HG02973 (cell line): ENCODE data around the gene TTLL10.
"Not testable (repeated sequence)": the region's sequence is repeated elsewhere in the genome, so short reads cannot be mapped to it uniquely, and the experiment has no call there.

Experiments
- ATAC-seq: cut with Tn5 transposase; IDR thresholded peaks from one replicate; pipeline ENCODE4 v1.9.1; 2021; ENCODE audit warnings: moderate library complexity; ENCODE audit not compliant: unreplicated experiment

Gene TTLL10

DNA sequence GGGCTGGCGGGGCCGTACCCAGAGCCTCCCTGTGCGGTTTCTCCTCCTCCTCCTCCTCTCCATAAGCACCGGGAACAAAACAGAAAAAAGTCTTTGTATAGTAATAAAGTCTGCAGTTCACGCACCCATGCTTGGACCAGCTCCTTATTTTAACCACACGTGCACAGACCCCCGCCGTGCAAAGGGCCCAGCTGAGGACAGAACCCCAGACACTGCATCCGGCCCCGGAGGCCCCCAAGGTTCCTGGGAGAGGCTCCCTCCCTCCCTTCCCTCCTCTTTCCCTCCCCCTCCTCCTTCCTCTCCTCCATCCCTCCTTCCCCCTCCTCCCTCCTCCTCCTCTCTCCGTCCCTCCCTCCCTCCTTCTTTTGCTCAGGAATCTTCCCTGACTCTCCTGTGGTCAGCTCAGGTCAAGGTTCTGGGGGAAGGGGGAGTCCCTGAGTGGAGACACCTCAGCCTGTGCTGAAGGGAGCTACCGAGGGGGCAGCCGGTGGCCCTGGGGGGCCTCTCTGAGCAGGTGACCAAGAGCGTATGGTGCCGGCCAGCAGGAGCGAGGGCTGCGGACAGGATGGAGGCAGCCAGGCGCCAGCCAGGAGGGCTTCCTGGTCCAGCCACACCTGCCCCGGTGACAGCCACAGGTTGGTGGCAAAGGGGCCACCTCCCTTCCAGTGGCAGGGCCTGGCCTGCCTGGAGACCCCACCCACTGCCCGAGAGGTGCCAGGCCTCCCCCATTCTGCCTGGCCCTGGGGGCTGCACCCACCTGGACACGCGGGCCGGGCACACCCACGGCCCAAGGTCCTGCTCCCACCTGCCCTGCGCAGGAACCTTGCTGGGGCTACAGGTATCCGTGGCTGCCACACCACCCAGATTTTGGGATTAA, 3.2 kb upstream of the TTLL10 start:
- no peak for ATAC-seq

- ATAC-seq, result no peak
Observed at GRCh38 chr1:1171161-1171545, 2.5 kb upstream of the TTLL10 start.

GRCh38 chr1:1171546-1172340, 1.9 kb upstream of the TTLL10 start:
- no peak for ATAC-seq

DNA sequence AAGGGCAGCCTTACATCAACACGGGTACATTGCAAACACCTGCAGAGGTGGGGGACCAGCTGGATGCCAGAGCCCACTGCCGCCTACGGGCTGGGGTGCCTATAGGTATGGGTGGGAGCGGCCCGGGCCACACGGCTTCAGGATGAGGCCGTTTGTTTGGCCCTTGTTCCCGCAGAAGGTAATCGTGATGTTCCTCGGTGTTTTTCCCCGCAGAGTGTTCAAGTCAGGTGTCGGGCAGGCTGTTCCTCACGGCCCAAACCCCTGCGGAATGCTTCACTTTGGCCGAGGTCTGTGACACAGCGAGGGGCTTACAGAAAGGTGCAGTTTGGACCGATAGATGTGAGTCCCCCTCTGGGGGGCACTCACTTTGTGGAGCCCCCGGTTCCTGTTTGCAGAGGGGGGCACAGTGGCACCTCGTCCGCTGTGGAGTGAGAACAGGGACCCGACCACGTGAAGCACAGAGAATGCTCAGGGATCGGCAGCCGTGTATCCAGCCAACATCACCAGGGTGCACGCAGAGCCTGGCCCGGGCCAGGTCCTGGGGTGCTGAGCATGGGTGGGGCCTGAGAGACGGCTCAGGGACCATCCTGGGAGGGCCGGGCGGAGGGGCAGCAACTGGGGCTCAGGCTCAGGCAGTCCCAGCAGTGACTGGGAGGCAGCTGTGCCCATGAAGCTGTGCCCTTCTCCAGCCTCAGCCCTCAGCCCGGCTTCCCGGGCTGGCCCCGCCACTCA, 453 bp upstream of the TTLL10 start:
- no peak for ATAC-seq

DNA sequence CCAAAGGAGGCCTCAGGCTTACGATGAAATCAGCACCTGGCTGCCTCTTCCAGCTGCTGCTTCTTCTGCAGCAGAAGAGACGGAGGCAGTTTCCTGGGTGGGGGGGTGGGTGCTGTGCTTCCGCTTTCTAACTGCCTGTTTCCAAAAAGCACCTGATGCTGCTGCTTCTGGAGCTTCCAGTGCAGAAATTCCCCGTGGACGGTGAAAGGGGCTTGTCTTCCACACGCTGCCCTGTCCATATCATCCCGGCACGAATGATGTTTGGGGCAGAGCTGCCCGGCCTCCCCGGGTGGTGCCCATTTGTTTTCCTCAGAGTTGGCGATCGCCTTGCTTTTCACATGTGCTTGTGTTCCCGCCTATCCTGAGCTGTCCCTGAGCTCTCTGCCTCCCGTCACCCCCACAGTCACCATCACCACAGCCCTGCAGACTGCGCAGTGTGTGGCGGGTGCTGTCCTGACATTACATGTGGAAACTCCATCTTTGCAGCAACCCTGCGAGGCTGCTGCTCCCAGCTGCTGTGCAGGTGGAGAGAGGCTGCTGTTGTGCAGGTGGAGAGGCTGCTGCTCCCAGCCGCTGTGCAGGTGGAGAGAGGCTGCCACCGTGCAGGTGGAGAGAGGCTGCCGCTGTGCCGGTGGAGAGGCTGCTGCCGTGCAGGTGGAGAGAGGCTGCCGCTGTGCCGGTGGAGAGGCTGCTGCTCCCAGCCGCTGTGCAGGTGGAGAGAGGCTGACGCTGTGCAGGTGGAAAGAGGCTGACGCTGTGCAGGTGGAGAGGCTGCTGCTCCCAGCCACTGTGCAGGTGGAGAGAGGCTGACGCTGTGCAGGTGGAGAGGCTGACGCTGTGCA, 1.8 kb downstream of the TTLL10 start:
- no peak for ATAC-seq

- ATAC-seq, result not testable (repeated sequence)
Observed at GRCh38 chr1:1176063-1176761, 2.5 kb downstream of the TTLL10 start.

DNA sequence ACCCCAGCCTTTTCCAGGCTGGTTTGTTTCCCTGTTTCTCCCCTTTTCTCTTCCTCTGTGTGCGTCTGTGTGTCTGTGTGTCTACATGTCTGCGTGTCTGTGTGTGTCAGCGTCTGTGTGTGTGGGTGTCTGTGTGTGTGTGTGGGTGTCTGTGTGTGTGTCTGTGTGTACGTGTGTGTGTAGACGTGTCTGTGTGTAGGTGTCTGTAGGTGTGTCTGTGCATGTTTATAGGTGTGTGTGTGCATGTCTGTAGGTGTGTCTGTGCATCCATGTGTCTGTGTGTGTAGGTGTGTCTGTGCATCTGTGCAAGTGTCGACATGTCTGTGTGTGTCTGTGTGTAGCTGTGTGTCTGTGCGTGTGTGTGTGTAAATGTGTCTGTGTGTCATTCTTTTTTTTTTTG, 3.3 kb downstream of the TTLL10 start:
- no peak for ATAC-seq

GRCh38 chr1:1177452-1178206, 3.9 kb downstream of the TTLL10 start:
- ATAC-seq, result no peak

GRCh38 chr1:1178794-1179331, 5.2 kb downstream of the TTLL10 start:
- ATAC-seq, result no peak

GRCh38 chr1:1179346-1179982, 5.8 kb downstream of the TTLL10 start:
- ATAC-seq, result no peak

DNA sequence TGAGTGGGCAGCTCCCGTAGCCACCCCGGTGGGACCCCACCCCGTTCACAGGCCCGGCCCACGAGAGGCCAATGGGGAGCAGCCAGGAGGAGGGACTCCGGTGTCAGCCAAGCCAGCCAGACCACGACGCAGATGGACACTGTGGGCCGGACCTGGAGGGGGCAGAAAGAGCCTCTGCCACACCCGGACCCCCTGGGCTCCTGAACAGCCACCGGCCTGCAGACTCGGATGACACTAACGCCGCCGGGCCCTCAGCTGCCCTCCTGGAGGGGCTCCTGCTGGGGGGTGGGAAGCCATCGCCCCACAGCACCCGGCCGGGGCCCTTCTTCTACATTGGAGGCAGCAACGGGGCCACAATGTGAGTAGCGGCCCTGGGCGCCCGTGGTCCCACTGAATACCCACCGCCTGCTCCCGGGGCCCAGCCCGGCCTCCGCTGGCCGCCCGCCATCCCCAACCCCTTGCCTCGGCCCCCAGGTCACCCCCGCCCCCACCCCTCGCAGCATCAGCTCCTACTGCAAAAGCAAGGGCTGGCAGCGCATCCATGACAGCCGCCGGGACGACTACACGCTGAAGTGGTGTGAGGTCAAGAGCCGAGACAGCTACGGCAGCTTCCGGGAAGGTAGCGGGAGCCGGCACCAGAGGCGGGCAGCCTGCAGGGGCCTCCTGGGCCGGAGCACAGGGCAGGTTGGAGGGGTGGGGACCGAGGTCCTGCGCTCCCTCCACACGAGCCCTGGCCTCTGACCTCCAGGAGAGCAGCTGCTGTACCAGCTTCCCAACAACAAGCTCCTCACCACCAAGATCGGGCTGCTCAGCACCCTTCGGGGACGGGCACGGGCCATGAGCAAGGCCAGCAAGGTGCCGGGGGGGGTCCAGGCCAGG, 6.5 kb downstream of the TTLL10 start:
- ATAC-seq, result no peak

DNA sequence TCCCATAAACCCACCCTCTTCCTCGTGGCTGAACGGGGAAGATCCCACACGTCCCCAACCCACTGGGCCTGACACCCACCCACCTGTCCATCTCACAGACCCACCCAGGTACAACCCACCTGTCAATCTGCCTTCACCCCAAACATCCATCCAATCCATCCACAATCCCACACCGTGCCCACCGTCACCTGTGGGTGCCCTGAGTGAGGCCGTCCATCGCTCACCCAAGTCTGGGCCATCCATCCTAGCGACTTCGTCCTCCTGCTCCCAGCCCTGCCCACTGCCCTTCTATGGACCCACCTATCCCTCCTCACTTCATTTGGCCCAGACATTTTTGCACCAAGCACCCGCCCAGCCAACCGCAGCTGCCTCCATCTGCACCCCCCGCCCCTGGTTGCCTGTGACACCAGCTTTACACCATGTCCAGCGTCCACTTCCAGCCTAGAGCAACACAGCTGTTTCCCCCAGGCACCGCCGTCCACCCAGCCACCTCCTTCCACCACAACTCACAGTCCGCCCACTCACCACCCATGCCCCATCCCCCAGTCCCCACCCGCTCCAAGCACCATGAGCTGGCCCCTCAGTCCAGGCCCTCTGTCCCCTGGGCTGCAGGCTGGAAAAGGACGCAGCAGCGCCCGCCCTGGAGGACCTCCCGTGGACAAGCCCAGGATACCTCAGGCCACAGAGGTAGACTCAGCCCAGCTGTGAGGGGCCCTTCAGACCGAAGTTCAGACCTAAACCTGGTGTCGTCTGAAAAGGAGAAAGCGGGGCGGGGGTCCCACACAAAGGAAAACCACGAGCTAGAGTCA, 7.7 kb downstream of the TTLL10 start:
- ATAC-seq, result no peak

DNA sequence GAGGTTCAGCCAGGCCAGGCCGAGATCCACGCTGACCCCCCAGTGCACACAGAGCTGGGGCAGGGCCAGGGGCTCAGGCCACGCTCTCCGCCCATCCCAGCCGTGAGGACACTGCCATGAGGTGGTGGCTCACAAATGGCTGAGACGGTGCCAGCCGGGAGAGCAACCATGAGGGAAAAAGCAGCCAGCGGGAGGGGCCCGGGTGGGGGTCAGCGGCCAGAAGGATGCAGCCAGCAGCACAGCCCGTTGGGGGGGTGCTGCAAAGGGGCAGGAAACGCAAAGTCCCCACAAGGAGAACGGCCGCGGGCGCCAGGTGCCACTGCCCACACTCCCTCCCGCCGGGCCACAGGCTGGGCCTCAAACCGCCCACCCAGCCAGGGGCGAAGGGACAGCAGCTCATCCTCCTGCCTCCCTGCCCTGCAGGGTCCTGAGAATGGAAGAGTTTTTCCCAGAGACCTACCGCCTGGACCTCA, 8.3 kb downstream of the TTLL10 start:
- ATAC-seq, result no peak

- no peak for ATAC-seq
Observed at GRCh38 chr1:1182491-1183220, 9.0 kb downstream of the TTLL10 start.

DNA sequence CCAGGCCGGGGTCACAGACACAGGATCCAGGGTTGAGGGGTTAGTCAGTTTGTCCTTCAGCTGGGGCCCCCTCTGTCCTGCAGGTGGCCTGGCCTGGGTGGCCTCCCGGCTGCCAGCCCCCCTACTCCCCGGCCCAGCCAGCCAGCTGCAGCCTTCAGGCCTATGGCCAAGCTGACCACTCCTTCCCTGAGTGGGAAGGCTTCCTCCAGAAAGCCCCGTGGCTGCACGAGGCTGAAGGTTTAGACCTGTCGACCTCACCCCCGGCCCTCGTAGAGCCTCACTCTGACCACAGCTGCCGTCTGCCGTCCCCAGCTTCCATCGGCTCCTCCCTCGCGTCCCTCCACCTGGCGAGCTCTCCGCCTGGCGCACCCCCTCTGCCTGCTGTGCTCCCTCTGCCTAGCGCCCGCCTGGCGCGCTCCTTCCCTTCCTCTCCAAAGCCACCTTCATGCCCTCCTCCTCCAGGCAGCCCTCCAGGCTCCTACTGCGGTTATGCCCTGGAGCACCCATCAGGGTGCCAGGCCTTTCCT, 9.6 kb downstream of the TTLL10 start:
- no peak for ATAC-seq
